GM21825 (cell line): ENCODE results near the gene GAGE12E.
"Not testable (repeated sequence)": the region's sequence is repeated elsewhere in the genome, so short reads cannot be mapped to it uniquely, and the experiment has no call there.

Experiments used
- ATAC-seq: cut with Tn5 transposase; IDR thresholded peaks from one replicate; pipeline ENCODE4 v1.9.1; 2021; ENCODE audit warnings: mild to moderate bottlenecking, moderate library complexity; ENCODE audit not compliant: unreplicated experiment

Gene GAGE12E, protein sequence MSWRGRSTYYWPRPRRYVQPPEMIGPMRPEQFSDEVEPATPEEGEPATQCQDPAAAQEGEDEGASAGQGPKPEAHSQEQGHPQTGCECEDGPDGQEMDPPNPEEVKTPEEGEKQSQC

DNA sequence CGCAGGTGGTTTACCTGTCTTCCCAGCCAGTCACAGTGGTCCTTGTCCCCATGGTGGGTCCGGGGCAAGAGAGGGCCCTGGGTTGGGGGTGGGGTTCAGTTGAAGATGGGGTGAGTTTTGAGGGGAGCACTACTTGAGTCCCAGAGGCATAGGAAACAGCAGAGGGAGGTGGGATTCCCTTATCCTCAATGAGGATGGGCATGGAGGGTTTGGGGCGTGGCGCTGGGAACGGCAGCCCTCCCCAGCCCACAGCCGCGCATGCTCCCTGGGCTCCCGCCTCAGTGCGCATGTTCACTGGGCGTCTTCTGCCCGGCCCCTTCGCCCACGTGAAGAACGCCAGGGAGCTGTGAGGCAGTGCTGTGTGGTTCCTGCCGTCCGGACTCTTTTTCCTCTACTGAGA is at the start of gene GAGE12E:
Gene GAGE12E, plus strand, starts transcription at position 301 of the 400 bp plus-strand sequence. CDS start 1,155 bp downstream, outside the sequence.
- ATAC-seq = not testable (repeated sequence)

DNA sequence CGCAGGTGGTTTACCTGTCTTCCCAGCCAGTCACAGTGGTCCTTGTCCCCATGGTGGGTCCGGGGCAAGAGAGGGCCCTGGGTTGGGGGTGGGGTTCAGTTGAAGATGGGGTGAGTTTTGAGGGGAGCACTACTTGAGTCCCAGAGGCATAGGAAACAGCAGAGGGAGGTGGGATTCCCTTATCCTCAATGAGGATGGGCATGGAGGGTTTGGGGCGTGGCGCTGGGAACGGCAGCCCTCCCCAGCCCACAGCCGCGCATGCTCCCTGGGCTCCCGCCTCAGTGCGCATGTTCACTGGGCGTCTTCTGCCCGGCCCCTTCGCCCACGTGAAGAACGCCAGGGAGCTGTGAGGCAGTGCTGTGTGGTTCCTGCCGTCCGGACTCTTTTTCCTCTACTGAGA is 19.2 kb upstream of the GAGE12E start, which contains the start of gene GAGE12C:
Gene GAGE12C, plus strand, starts transcription at position 301 of the 400 bp plus-strand sequence. CDS start 1,155 bp downstream, outside the sequence.
- not testable (repeated sequence) for ATAC-seq

- not testable (repeated sequence) for ATAC-seq
Observed at GRCh38 chrX:49541433-49541832, 9.7 kb upstream of the GAGE12E start, which contains the start of gene GAGE12D. Gene GAGE12D, plus strand, starts transcription at chrX:49541733. Its CDS starts 1,155 bp downstream, at chrX:49542888.

GRCh38 chrX:49560542-49560941 is 9.5 kb downstream of the GAGE12E start, which contains the start of gene GAGE12F:
Gene GAGE12F, plus strand, starts transcription at chrX:49560842. Its CDS starts 1,155 bp downstream, at chrX:49561997.
- not testable (repeated sequence) for ATAC-seq

DNA sequence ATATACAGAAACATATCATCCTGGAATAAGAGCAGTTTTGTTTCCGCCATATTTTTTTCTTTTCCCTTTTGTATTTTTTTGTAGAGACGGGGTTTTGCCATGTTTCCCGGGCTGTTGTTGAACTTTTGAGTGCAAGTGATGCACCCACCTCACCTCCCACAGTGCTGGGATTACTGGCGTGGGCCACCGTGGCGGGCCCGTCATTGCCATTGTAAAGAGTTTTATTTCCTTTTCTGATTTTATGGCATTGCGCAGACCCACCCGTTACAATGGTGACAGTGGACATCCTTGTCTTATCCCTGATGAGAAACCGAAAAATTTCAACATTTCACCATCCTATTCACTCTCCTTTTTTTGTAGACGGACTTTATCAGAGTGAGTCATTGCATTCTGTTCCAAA is 17.6 kb downstream of the GAGE12E start:
- ATAC-seq = not testable (repeated sequence)

DNA sequence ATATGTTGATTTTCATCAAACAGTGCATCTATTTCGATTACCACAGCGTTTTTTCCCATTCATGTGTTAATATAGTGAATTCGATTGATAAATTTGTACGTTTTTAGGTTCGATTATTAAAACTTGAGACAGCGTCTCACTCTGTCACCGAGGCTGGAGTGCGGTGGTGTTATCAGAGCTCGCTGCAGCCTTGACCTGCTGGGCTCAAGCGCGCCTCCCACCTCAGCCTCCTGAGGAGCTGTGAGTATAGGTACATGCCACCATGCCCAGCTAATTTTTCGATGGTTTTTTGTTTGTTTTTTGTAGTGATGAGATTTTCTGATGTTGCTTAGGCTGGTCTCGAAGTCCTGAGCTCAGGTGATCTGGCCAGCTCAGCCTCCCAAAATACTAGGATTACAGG is 18.1 kb downstream of the GAGE12E start:
- not testable (repeated sequence) for ATAC-seq

DNA sequence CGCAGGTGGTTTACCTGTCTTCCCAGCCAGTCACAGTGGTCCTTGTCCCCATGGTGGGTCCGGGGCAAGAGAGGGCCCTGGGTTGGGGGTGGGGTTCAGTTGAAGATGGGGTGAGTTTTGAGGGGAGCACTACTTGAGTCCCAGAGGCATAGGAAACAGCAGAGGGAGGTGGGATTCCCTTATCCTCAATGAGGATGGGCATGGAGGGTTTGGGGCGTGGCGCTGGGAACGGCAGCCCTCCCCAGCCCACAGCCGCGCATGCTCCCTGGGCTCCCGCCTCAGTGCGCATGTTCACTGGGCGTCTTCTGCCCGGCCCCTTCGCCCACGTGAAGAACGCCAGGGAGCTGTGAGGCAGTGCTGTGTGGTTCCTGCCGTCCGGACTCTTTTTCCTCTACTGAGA is 19.0 kb downstream of the GAGE12E start, which contains the start of gene GAGE12G:
Gene GAGE12G, plus strand, starts transcription at position 301 of the 400 bp plus-strand sequence. CDS start 1,155 bp downstream, outside the sequence.
- ATAC-seq = not testable (repeated sequence)

DNA sequence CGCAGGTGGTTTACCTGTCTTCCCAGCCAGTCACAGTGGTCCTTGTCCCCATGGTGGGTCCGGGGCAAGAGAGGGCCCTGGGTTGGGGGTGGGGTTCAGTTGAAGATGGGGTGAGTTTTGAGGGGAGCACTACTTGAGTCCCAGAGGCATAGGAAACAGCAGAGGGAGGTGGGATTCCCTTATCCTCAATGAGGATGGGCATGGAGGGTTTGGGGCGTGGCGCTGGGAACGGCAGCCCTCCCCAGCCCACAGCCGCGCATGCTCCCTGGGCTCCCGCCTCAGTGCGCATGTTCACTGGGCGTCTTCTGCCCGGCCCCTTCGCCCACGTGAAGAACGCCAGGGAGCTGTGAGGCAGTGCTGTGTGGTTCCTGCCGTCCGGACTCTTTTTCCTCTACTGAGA is 28.6 kb downstream of the GAGE12E start, which contains the start of gene GAGE12H:
Gene GAGE12H, plus strand, starts transcription at position 301 of the 400 bp plus-strand sequence. CDS start 1,155 bp downstream, outside the sequence.
- not testable (repeated sequence) for ATAC-seq

GRCh38 chrX:49589196-49589595 is 38.1 kb downstream of the GAGE12E start, which contains the start of gene GAGE2A:
Gene GAGE2A, plus strand, starts transcription at chrX:49589496. Its CDS starts 1,155 bp downstream, at chrX:49590651.
- ATAC-seq = not testable (repeated sequence)

- ATAC-seq = not testable (repeated sequence)
Observed at GRCh38 chrX:49589769-49590478, 38.8 kb downstream of the GAGE12E start.

DNA sequence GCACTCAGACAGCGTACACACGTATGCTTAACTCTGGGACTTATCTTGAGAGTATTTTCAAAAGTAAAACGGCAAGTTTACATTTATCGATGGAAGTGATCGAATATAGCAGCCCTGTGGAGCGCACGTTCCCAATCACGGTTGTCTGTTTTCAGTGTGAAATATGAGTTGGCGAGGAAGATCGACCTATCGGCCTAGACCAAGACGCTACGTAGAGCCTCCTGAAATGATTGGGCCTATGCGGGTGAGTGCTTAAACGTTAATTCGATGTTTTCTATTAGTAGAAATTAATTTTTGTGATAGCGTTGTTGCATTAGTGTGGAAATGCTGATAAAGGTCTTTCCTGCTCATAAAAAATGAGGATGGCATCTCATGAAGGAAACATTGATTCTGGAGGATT is 39.4 kb downstream of the GAGE12E start:
- ATAC-seq = not testable (repeated sequence)

GRCh38 chrX:49598720-49599119 is 47.6 kb downstream of the GAGE12E start, which contains the start of gene GAGE1:
Gene GAGE1, plus strand, starts transcription at chrX:49599020. Its CDS starts 1,155 bp downstream, at chrX:49600175.
- ATAC-seq = not testable (repeated sequence)
